B cell (primary cell): ENCODE measurements around the gene ZNF408.

Source experiments
- EZH2 ChIP-seq: IDR thresholded peaks from 2 replicates; pipeline ENCODE4 v1.6.1; 2012; ENCODE audit warnings: borderline replicate concordance, low read depth, mild to moderate bottlenecking, moderate library complexity, low read length; ENCODE audit not compliant: insufficient read depth, poor library complexity, severe bottlenecking
- TF ChIP-seq, protein P1 (sequence below): fragments of 200-600 bp; IDR thresholded peaks from one replicate; pipeline ENCODE4 v1.8.0; 2022; ENCODE audit warnings: antibody characterized with exemption, mild to moderate bottlenecking

GRCh38 chr11:46710821-46711269 lies 10.0 kb downstream of the ZNF408 start:
- TF ChIP-seq, protein P1, sequence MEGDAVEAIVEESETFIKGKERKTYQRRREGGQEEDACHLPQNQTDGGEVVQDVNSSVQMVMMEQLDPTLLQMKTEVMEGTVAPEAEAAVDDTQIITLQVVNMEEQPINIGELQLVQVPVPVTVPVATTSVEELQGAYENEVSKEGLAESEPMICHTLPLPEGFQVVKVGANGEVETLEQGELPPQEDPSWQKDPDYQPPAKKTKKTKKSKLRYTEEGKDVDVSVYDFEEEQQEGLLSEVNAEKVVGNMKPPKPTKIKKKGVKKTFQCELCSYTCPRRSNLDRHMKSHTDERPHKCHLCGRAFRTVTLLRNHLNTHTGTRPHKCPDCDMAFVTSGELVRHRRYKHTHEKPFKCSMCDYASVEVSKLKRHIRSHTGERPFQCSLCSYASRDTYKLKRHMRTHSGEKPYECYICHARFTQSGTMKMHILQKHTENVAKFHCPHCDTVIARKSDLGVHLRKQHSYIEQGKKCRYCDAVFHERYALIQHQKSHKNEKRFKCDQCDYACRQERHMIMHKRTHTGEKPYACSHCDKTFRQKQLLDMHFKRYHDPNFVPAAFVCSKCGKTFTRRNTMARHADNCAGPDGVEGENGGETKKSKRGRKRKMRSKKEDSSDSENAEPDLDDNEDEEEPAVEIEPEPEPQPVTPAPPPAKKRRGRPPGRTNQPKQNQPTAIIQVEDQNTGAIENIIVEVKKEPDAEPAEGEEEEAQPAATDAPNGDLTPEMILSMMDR = no peak
- TF ChIP-seq EZH2 = no peak
